ENCODE results near the gene OGDHL.

GRCh38 chr10:49710966-49711365 is 51.2 kb downstream of the OGDHL start:
- TF ChIP-seq CTCF (conservative IDR thresholded peaks at IDR 0.05; ENCODE audit: low read depth, low read length) (no peak), EZH2 (IDR thresholded peaks at IDR 0.05; ENCODE audit: low read length, unreplicated experiment) (no peak), EZH2phosphoT487 (IDR thresholded peaks at IDR 0.05; ENCODE audit: borderline replicate concordance, low read length) (no peak)
